Upper lobe of left lung (tissue), 4 donors: ENCODE data around the gene FOXP4.

Source experiments
- POLR2A ChIP-seq, 4 donors: fragments of 450-650 bp; IDR thresholded peaks; one replicate each; pipeline ENCODE4 v1.5.1; 2016 to 2017; ENCODE audit warnings: antibody characterized with exemption in 4 of 4, mild to moderate bottlenecking in 2 of 4
- POLR2AphosphoS5 ChIP-seq, 2 donors: sonication (generic); formaldehyde crosslinking; IDR thresholded peaks; one replicate each; pipeline ENCODE4 v1.5.1; 2017; ENCODE audit warnings: antibody characterized with exemption in 2 of 2
- TF ChIP-seq, protein P1 (sequence below), 6 experiments: fragments of 450-650 bp in 4 of 6; fragments of 200-600 bp in 2 of 6; sonication (generic) in 2 of 6; IDR thresholded peaks; one replicate each; pipeline ENCODE4 v1.5.1; 2016 to 2019; ENCODE audit warnings: antibody characterized with exemption in 6 of 6

- TF ChIP-seq, protein P1, sequence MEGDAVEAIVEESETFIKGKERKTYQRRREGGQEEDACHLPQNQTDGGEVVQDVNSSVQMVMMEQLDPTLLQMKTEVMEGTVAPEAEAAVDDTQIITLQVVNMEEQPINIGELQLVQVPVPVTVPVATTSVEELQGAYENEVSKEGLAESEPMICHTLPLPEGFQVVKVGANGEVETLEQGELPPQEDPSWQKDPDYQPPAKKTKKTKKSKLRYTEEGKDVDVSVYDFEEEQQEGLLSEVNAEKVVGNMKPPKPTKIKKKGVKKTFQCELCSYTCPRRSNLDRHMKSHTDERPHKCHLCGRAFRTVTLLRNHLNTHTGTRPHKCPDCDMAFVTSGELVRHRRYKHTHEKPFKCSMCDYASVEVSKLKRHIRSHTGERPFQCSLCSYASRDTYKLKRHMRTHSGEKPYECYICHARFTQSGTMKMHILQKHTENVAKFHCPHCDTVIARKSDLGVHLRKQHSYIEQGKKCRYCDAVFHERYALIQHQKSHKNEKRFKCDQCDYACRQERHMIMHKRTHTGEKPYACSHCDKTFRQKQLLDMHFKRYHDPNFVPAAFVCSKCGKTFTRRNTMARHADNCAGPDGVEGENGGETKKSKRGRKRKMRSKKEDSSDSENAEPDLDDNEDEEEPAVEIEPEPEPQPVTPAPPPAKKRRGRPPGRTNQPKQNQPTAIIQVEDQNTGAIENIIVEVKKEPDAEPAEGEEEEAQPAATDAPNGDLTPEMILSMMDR (IDR thresholded peaks at IDR 0.05): no peak
- no peak for TF ChIP-seq POLR2A (IDR thresholded peaks at IDR 0.05)
- TF ChIP-seq POLR2AphosphoS5 (IDR thresholded peaks at IDR 0.05): no peak
Observed at GRCh38 chr6:41623330-41623729, 77.1 kb downstream of the FOXP4 start.
